Activated B cell treated with CpG ODN at 0.5 μM for 24 hours (primary cell): Measurements from ENCODE around the gene MACROD1. TPM values are rescaled to one million over a fixed set of nuclear protein-coding genes. Genes with fewer than 3 reads are reported as not detected.
"Not testable (repeated sequence)": the region's sequence is repeated elsewhere in the genome, so short reads cannot be mapped to it uniquely, and the experiment has no call there.

Source experiments
- ATAC-seq: fragments of 200-7000 bp; cut with Tn5 transposase; one replicate; pipeline ENCODE4 v1.10.0; 2021; ENCODE audit warnings: low read depth, mild to moderate bottlenecking, moderate library complexity
- CTCF ChIA-PET: fragments of 350-600 bp; sonication (Branson Sonifier 250); formaldehyde crosslinking; loops from one replicate; lab custom pipeline; 2021; ENCODE audit warnings: antibody characterized with exemption; lab: Charles Lee
- POLR2A ChIA-PET: fragments of 350-600 bp; sonication (Branson Sonifier 250); formaldehyde crosslinking; loops from one replicate; lab custom pipeline; 2021; ENCODE audit warnings: antibody characterized with exemption; lab: Charles Lee
- DNase-seq: peaks from one replicate; pipeline ENCODE4 v3.0.0; 2022
- H3K27ac Mint-ChIP-seq: one replicate; pipeline ENCODE4 v1.8.0; 2020; ENCODE audit warnings: mixed read lengths
- H3K27me3 Mint-ChIP-seq: one replicate; pipeline ENCODE4 v1.8.0; 2021; ENCODE audit warnings: mixed read lengths
- H3K36me3 Mint-ChIP-seq: one replicate; pipeline ENCODE4 v1.8.0; 2021; ENCODE audit warnings: low read depth, mixed read lengths
- H3K4me1 Mint-ChIP-seq: one replicate; pipeline ENCODE4 v1.8.0; 2021; ENCODE audit warnings: mixed read lengths
- H3K4me3 Mint-ChIP-seq: one replicate; pipeline ENCODE4 v1.8.0; 2020; ENCODE audit warnings: mild to moderate bottlenecking, mixed read lengths
- H3K9me3 Mint-ChIP-seq: one replicate; pipeline ENCODE4 v1.8.0; 2020; ENCODE audit warnings: mixed read lengths
- intact Hi-C: fragments of 100-400 bp; cut with micrococcal nuclease; formaldehyde crosslinking; loops from one replicate; pipeline ENCODE4 v1.15.1; 2024
- total RNA-seq: library from RNA; stranded (reverse); gene quantifications from 2 replicates; pipeline ENCODE4 v1.2.3, GENCODE V29; 2022
- TF ChIP-seq, protein P1 (sequence below): fragments of 200-600 bp; IDR thresholded peaks from one replicate; pipeline ENCODE4 v1.8.0; 2022; ENCODE audit warnings: antibody characterized with exemption, mild to moderate bottlenecking

MACROD1 gene
- total RNA-seq, 1 donor from 2014 or later: 4.5 TPM

DNA sequence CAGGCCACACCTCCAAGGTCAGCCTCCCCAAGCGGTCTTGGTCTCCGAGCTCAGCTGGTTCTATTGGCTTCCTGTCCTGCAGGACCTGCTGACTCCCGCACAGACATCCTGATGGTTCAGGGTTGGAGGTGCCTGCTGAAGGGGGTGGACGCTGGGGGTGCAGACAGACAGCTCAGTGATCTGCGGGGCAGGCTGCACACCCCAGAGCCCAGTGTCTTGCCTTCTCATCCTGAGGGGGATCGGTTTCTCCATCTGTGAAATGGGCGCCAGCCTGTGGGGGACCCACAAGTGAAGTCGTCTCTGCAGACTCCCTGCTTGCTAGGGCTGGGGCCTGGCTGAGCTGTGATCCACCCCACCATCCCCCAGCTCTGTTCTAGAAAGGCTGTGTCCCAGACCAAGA lies 116.4 kb downstream of the MACROD1 start:
- ATAC-seq (no peak), DNase-seq (no peak)
- POLR2A ChIA-PET: no interaction called here
- H3K27me3 Mint-ChIP-seq: no peaks in the 10 kb centered on the region
- no peaks in the 10 kb centered on the region for H3K36me3 Mint-ChIP-seq
- H3K27ac Mint-ChIP-seq: no peak overlapping the region
- H3K4me1 Mint-ChIP-seq: no peaks in the 10 kb centered on the region
- H3K4me3 Mint-ChIP-seq: no peak overlapping the region
- TF ChIP-seq, protein P1, sequence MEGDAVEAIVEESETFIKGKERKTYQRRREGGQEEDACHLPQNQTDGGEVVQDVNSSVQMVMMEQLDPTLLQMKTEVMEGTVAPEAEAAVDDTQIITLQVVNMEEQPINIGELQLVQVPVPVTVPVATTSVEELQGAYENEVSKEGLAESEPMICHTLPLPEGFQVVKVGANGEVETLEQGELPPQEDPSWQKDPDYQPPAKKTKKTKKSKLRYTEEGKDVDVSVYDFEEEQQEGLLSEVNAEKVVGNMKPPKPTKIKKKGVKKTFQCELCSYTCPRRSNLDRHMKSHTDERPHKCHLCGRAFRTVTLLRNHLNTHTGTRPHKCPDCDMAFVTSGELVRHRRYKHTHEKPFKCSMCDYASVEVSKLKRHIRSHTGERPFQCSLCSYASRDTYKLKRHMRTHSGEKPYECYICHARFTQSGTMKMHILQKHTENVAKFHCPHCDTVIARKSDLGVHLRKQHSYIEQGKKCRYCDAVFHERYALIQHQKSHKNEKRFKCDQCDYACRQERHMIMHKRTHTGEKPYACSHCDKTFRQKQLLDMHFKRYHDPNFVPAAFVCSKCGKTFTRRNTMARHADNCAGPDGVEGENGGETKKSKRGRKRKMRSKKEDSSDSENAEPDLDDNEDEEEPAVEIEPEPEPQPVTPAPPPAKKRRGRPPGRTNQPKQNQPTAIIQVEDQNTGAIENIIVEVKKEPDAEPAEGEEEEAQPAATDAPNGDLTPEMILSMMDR: no peak
- CTCF ChIA-PET: no interaction called here
- no peaks in the 10 kb centered on the region for H3K9me3 Mint-ChIP-seq
- intact Hi-C loops: no loop called here

GRCh38 chr11:64048042-64048854 lies 117.7 kb downstream of the MACROD1 start:
- no peaks in the 10 kb centered on the region for H3K27me3 Mint-ChIP-seq
- no peaks in the 10 kb centered on the region for H3K4me1 Mint-ChIP-seq
- ChIA-PET CTCF (no interaction called here), POLR2A (no interaction called here)
- ATAC-seq (no peak), DNase-seq (no peak)
- TF ChIP-seq, protein P1: no peak
- H3K4me3 Mint-ChIP-seq: no peak overlapping the region
- no peaks in the 10 kb centered on the region for H3K9me3 Mint-ChIP-seq
- intact Hi-C loops: no loop called here
- no peaks in the 10 kb centered on the region for H3K36me3 Mint-ChIP-seq
- no peak overlapping the region for H3K27ac Mint-ChIP-seq

GRCh38 chr11:64047373-64047772 lies 118.5 kb downstream of the MACROD1 start:
- ATAC-seq, H3K36me3 Mint-ChIP-seq, H3K4me3 Mint-ChIP-seq, CTCF ChIA-PET, DNase-seq, H3K27me3 Mint-ChIP-seq, H3K4me1 Mint-ChIP-seq, intact Hi-C loops, H3K9me3 Mint-ChIP-seq, POLR2A ChIA-PET, H3K27ac Mint-ChIP-seq: not testable (repeated sequence)

- ChIA-PET CTCF (no interaction called here), POLR2A (no interaction called here)
- TF ChIP-seq, protein P1: no peak
- Mint-ChIP-seq H3K4me3 (no peak overlapping the region), H3K9me3 (no peaks in the 10 kb centered on the region), H3K27ac (no peak overlapping the region), H3K27me3 (peaks cover 3% of the 10 kb centered on the region), H3K4me1 (no peaks in the 10 kb centered on the region), H3K36me3 (no peaks in the 10 kb centered on the region)
- no peak for ATAC-seq
- intact Hi-C loops: no loop called here
- DNase-seq: no peak
These were observed 120.2 kb downstream of the MACROD1 start for GRCh38 chr11:64045700-64046099.

DNA sequence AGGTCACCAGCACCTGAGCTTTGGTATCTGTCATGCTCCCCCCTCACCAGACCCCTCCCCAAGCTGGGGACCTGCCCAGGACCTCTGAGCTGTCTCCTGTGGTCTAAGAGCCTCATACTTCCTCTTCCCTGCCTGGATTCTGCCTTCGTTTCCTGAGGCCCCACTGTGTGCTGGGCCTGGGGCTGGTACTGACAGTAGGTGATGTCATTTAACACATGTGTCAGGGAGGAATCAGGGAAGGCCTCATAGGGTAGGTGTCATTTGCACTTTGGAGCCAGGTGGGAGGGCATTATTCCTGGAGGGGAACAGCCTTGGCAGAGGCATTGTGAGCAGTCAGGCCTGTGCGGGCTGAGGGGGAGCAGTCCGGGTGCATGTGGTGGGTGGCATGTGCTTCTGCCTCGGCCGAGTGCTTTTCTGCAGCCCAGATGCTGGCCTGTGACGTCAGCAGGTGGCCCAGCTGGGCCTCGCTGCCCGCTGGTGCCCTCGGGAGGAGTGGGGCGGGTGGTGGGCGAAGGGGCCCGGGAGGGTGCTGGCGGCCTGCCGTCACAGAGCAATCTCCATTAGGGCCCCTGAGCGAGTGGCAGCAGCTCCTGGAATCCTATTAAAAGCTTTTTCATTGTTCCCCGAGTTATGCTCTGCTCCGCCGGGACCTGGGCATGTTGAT lies 121.1 kb downstream of the MACROD1 start:
- no peak for ATAC-seq
- H3K9me3 Mint-ChIP-seq: no peaks in the 10 kb centered on the region
- POLR2A ChIA-PET: no interaction called here
- no peak for DNase-seq
- no peak overlapping the region for H3K27ac Mint-ChIP-seq
- intact Hi-C loops: no loop called here
- no peak overlapping the region for H3K4me3 Mint-ChIP-seq
- CTCF ChIA-PET: no interaction called here
- TF ChIP-seq, protein P1: no peak
- H3K36me3 Mint-ChIP-seq: no peaks in the 10 kb centered on the region
- H3K4me1 Mint-ChIP-seq: no peaks in the 10 kb centered on the region
- peaks cover 9% of the 10 kb centered on the region for H3K27me3 Mint-ChIP-seq
